SKM-1 treated with dmso at 0.1 percent for 144 hours (cell line): ENCODE results near the gene SLC25A20.

Source experiments
- DNase-seq: peaks from one replicate; lab custom pipeline; 2025; ENCODE audit not compliant: unreplicated experiment; lab: John Stamatoyannopoulos, UW

The SLC25A20 gene

DNA sequence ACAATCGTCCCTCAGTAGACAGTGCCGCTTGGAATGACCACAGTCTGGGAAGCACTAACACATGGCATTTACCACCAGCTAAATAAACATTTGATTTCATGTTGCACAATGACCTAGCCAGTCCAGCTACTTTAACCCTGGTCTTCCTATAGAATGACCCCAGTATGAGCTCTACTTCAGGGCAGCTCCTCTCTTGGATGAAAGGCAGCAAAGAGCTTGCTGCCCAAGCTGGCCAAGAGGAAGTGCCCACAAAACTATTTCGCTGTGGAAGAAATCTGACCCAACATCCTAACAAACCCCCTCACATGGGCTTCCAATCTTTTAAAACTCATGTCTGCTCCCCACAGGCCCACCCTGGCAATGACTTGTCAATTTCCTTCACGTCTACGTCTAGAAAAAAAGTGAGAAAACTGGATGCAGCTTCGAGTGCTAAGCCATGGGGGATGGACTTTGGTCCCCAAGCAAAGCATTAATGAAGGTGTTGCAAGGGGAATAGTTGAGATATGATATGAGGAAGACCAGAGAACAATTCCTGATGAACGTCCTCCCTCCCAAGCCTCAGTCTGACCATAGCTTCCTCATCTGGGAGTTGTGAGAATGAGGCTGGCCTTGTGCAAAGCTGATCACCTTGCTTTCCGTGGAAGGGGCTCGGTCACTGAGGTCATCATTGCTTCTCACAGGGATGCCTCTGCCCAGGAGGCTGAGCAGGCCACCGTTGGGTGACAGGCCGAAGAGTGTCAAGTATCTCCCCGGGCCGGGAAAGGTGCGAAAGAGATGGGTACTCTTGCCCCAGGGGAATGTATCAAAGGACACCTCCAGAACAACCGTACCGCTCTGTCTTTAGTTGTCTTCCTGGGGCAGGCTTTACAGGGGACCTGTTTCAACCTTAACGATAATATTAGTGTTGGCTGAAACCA is 964 bp downstream of the SLC25A20 start:
- no peak for DNase-seq

DNA sequence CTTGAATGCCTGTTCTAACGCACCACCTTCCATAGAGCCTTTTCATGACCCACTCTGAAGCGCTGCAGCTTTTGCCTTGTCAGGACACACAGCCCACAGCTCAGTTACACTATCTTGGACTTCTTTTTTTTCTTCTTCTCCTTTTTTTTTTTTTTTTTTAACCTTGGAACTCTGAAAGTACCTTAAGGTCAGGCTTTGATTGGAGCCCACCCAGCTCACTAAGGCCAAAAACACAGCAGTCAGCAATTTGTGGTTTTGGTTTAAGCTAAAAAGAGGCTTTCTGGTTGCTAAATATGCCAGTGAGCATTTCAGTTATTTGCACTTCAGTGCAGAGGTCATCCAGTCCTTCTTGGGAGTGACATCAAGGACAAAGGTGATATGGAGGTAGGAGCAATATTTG is 1.7 kb downstream of the SLC25A20 start:
- DNase-seq: peak; percentile 22

DNA sequence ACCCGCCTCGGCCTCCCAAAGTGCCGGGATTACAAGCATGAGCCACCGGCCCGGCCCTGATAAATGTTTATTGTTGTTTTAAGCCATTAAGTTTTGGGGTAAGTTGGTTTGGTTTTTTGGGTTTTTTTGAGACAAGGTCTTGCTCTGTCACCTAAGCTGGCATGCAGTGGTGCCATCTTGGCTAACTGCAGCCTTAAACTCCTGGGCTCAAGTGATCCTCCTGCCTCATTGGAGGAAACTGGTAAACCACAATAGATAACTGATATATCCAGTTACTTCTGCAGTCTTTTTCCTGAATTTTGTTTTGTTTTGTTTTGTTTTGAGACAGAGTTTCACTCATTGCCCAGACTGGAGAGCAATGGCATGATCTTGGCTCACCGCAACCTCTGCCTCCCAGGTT is 4.2 kb downstream of the SLC25A20 start:
- DNase-seq: no peak

DNA sequence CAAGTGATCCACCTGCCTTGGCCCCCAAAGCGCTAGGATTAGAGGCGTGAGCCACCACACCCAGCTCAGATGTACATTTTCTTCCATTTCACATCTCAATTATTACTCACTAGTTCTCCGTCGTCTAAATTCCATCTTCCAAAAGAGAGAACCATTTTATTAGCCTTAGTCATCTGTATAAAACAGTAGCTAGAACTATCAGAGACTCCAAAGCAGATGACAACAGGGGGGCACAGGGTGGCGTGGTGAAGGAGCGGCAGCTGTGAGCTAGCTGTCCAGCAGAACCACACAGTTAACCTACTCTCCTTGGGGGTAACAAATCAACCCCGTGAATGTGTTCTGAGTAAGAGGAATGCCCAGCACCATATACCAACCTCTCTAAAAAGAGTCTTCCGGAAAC is 7.1 kb downstream of the SLC25A20 start:
- no peak for DNase-seq

DNA sequence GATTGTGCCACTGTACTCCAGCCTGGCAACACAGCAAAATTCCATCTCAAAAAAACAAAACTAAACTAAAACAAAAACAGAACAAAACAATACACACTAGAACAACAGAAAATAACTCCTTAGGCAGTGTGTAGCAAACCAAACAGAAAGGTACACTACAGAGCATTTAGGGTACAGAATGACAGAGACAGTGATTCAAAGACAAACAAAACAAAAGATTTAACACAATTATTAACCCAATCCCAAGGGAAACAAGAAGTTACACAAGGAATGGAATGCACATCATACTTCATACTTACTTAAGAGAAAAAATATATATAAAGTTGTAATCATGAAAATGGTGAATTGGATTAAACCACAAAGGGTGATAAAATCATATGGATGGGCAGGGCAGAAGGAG is 12.9 kb downstream of the SLC25A20 start:
- DNase-seq: no peak

DNA sequence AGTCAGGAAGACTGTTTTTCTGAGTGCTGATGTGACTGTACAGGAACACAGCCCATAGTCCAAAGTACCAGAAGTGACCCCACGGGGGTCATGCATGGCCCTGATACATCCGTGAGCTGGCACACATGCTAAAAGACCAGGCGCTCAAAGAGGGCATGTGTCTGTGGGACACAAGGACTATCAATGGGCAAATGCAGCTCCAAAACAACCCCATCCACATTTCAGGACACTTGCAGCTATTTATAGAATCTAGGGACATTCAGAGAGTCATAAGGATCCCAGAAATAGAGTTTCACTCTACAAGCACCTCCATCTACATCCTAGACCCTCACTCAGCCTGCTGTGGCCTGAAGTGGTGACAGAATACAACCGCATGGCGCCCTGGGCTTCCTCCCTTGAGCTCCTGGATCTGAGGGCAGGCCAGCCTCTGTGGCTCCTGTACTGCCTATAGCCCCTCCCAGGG is 17.0 kb downstream of the SLC25A20 start:
- no peak for DNase-seq

DNA sequence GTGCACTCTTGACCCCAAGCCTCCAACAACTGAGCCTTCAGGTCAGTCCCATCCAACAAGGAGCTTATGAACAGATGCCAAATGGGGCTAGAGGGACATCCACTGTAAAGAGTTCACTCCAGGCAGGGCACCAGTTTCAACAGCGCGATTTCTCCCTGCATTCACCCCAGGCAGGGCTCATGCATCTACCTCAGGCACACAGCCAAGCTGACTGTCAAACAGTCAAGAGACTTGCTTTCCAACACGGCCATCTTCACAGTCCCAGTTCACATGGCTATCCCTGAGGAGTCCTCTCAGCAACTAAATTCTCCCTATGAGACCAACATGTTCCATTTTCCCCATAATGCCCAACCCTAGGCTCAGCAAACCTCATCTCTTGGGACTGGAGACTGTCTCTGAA is 17.7 kb downstream of the SLC25A20 start:
- no peak for DNase-seq

DNA sequence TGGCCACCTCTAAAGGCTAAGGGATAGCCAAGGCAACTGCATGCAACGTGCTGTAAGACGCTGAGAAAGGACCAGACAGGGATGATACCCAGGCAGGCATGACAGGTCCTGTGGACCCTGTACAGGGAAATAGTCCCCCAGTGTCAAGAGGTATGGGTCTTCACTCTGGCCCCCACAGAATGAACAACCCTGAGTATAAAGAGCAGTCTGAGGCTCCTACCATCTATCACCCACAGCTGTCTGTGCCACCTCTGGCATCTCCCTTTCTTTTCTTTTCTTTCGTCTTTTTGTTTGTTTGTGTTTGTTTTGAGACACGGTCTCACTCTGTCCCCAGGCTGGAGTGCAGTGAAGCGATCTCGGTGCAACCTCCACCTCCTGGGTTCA is 18.7 kb downstream of the SLC25A20 start:
- DNase-seq: no peak

DNA sequence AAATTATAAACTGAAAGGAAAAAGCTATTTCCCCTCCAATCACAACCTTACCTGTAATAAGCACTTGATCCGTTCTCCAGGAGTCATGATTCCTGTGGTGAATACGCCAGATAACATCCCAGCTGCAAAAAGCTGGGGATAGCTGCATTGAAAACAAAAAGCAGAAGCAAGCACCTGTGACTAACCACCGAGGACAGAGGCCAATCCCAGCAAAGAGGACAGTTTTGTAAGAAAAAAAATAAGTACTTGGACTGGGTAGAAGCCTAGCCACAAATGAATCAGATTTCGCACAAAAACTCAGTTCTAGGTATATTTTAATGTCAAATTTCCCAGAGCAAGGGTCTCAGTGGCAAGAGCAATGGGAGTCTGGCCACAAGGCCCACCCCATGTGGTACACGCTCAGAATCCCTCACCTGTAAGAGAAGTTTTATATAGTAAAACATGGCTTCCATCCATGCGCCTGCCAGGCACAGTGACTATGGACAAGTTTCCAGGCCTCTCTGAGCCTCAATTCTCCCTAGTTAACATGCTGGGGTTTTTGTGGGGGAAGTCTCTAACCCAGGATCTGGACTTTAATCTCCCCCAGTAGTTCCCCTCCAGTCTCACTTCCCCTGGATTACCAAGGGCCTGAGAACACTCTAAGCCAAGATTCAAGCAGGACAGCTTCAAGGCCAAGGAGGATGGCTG is 19.2 kb downstream of the SLC25A20 start:
- no peak for DNase-seq

DNA sequence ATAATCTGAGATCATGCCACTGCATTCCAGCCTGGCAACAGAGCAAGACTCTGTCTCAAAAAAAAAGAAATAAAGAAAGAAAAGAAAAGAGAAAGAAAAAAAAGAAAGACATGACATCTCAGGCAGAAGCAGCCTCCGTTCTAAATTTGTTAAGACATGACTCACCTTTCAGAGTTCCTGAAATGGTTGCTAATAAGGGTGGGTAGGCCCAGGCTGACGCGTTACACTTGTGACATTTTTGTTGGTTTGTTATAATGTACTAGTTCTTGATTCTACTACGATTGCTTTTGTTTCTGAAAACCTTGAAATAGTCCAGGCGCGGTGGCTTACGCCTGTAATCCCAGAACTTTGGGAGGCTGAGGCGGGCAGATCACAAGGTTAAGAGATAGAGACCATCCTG is 21.0 kb downstream of the SLC25A20 start:
- DNase-seq: no peak

DNA sequence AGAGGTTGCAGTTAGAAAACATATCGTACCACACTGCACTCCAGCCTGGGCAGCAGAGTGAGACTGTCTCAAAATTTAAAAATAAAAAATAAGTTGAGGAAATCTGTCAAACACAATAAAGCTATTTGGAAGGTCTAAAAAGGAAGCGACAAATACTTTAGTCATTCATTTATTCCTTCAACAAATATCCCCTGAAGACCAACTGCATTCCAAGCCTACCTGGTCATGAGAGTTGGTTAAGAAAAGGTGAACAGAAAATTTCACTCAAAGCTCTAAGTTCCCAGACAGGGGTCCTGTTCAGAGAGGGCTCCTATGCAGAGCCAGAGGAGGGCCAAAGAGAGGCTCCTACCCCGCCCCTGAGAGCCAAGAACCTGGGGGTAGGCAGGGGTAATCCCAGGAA is 35.6 kb downstream of the SLC25A20 start:
- DNase-seq: no peak

DNA sequence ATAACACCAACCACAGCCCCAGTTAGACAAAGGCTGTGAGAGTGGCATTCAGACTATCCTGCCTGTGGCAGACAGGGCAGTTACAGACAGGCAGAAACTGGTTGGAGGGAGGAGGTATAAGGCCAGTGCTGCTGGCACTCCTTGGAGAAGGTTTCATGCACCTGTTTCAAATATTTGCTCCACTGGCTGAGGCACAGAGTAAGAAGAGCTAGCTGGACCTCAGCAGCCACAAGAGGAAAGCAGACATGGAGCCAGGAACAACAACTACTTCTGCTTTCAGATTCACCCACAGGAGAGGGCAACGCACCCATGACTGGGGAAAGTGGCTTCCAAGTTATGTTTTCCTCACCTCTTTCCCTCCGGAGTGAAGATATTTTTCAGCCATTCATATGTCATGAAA is 39.5 kb downstream of the SLC25A20 start:
- DNase-seq: no peak

DNA sequence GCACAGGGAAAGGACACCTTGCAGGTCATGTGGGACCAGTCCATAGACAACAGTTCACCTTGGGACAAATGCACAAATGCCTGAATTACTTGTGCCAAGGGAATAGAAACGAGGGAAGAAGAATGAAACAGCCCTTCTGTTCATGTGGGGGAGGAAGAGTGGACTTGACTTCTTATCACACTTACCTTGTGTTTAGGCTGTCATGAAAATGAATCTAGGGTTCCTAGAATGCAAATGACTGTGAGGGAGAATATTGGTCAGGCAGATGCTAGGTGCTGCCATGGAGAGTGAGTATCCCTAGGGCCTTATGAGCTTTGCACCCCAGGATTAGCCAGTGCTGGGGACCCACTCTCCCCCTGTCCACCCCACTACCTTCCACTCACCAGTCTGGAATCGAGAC is 40.0 kb downstream of the SLC25A20 start:
- DNase-seq: no peak

DNA sequence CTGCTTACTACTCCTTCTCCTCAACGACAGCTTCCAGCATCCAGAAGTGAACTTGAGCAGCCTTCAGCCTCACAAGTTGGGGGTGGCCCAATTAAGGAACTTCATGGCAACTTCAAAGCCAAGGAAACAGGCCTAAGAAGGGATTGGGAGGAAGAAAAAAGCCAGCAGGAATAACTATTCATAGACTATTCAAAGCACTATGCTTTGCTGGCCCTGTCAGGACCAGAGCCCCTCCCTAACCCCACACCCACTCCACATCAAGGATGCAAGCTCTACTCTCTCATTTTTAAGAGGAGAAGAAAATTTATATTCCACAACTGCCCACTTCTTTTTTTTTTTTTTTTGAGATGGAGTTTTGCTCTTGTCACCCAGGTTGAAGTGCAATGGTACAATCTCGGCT is 41.0 kb downstream of the SLC25A20 start:
- DNase-seq: no peak

DNA sequence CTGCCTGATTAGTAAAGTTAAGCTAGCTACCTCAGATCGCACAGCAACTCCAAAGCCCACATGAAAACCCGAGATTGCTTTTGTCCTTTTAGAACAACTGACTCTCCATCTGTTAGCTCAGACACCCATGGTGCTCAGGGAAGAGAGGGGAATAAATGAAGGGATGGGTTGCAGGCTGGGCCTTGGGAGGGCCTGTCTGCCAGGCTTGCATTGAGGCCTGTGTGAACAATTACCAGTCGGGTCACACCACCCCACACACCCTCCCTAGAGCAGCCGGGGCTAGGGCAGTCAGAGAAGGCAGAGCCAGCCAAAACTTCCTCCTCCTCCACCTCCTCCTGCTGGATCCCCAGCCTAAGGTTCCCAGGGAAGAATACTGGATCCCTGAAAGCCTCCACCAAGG is 42.2 kb downstream of the SLC25A20 start:
- DNase-seq: no peak

DNA sequence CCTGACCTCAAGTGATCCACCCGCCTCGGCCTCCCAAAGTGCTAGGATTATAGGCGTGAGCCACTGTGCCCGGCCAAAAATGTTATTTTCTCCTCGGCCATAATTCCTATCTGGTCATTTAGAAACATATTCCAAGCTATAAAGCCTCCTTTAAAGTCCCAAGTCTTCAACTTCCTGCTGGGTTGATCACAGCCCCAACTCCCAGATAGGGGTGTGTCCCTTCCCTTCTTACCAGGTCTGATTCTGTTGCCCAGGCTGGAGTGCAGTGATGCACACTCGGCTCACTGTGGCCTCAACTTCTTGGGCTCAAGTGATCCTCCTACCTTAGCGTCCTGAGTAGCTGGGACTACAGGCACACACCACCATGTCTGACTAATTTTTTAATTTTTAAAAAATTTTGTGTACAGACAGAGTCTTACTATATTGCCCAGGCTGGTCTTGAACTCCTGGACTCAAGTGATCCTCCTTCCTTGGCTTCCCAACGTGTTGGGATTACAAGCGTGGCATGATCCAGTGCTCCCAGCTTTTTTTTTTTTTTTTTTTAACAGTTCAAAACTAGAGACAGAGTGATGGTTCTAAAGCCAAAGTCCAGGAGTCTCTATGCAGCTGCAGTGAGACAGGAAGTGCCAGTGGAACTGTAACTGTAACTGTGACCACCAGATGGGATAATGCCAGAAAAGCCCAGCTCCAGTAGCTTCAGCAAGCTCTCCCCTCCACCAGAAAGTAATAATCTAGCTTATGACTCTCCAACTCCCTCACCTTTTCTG is 42.8 kb downstream of the SLC25A20 start:
- DNase-seq: no peak

DNA sequence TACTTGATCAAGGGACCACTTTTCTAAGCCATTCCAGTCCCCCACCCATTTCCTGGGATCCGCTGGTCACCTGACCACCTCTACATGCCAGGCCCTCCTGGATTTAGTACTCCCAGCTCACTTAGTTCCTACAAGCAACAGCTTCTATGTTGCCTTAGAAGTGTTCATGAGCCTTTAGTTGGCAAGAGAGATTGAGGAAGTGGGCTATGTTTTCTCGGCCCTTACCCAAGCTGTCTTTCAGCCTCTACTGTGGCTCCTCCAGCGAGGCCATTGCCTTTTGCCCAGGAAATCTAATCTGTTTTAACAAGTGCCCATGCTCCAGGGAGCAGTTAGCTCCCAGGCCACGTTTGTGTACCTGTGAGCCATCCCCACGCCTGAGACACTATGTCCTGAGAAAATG is 46.5 kb downstream of the SLC25A20 start:
- DNase-seq: peak; percentile 10

DNA sequence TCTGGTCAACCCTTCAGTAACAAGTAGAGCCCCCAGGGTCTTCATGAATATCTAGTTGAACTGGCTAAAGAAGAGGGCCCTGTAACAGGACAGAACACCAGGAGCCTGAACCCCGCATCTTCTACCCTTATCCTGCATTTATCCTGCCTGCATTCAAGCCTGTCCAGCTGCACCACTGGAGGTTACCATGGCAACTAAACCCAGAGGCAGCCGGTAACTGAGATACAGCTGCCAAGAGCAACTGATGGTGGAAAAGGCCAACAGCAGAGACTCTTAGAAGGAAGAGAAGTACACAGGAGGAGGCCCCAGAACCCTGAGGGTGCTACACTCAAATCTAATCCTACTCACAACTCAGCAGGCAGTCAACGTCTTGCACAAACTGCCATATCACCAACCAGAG is 47.3 kb downstream of the SLC25A20 start:
- DNase-seq: no peak

DNA sequence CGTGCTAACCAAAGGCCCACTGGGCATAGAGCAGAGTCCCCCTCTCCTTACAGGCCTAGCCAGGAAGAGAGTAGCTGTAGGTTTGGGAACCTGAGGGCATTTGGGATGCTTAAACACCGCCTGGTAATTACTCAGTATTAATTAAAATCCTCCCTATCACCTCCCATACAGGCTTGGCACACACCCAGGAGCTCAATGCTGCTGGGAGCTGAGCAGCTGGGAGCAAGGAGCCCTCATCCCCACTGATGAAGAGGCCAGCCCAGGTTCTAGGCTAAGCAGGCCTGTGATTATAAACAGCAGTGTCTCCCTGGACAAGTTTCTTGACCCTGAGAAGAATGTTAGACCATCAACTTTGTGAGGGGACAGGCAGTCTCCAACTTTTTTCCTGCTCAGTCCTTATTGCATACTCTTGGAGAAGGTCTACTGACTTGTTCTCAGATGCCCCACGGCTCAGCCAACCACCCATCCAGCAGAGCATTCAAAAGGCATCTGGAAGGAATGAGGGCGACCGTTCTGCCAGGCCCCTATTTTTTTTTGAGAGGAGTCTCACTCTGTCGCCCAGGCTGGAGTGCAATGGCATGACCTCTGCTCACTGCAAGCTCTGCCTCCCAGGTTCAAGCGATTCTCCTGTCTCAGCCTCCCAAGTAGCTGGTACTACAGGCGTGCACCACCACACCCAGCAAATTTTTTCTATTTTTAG is 49.7 kb downstream of the SLC25A20 start:
- no peak for DNase-seq

DNA sequence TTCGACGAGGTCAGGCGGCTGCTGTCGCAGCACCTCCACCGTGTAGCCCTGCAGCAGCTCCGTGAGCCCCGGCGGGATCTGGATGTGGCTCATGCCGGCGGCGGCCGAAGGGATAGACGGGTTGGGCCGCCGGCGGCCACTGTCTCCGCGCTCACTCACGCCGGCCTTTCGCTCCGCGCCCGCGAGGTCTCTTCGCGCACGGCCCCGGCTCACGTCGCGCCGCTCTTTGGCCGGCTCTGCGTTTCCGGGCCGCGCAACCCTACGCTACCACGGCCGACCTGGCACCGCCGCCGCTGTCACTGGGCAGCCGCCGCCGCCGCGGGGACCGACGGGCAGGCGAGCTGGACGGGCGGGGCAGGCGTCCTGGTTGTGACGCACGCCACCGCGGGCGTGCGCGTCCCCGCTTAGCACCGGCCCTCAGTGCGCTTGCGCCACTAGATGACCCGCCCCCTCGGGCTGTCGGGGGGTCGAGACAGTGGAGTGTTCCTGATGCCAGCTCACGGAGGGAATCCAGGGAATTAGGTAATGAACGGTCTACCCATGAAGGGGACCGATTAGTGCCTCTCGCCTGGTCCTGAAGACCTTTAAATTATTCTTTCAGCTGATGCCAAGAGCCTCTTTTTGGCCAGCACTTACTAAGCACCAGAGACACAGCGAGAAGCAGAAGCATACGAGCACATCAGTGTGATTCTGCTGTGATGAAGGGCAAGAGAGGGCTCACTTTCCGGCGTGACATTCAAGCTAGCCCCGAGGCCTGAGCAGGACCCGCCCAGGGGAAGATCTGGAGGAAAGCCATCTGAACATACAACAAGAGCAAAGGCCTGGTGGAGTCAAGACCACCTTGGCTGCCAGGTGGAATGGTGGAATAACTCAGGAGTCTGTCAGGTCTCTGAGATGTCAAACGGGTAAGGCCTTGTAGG is 50.9 kb downstream of the SLC25A20 start, which contains the start of gene PRKAR2A:
TSS of gene PRKAR2A (minus strand) at position 371 of the 920 bp plus-strand sequence. CDS start at position 93, 278 bp downstream.
- DNase-seq: peak; percentile 89
